A549 (cell line): ENCODE data around the gene RHBG. TPM values are rescaled to one million over a fixed set of nuclear protein-coding genes. Genes with fewer than 3 reads are reported as not detected.

Source experiments
- ATAC-seq, 2 experiments: fragments of 200-7000 bp in 1 of 2; fragments of >200 bp in 1 of 2; cut with Nextera tagmentation in 1 of 2; cut with Tn5 transposase in 1 of 2; 3 replicates each; pipeline versions ENCODE4 v1.8.0 to v1.9.1; 2018 to 2020; ENCODE audit warnings: mild to moderate bottlenecking in 1 of 2, moderate library complexity in 1 of 2
- CTCF ChIA-PET: fragments of 300-600 bp; sonication (Branson Sonifier 250); formaldehyde crosslinking; extraction: SDS; loops from one replicate; lab custom pipeline; 2021; ENCODE audit warnings: antibody characterized with exemption, inconsistent platforms; lab: Yijun Ruan, JAX
- POLR2A ChIA-PET: fragments of 350-600 bp; formaldehyde crosslinking; extraction: SDS; loops from one replicate; lab custom pipeline; 2021; ENCODE audit warnings: antibody characterized with exemption, inconsistent platforms; lab: Yijun Ruan, JAX
- DNase-seq, 2 experiments: peaks; one replicate each; pipeline versions ENCODE4 v3.0.0 to v3.0.0-alpha.2; 2011 to 2016; ENCODE audit warnings: low read depth in 1 of 2, low spot score in 1 of 2
- FAIRE-seq: peaks from 2 replicates; lab custom pipeline; 2011; peaks lifted over from hg19 to GRCh38; lab: Jason Lieb, UNC
- H3K27ac ChIP-seq, 2 experiments: fragments of >200 bp; sonication (Bioruptor Twin); formaldehyde crosslinking; 3 replicates each; pipeline ENCODE4 v1.5.1; 2016 to 2017
- H3K4me1 ChIP-seq: fragments of >200 bp; sonication (Bioruptor Twin); formaldehyde crosslinking; 3 replicates; pipeline ENCODE4 v1.6.1; 2016
- H3K4me2 ChIP-seq: fragments of >200 bp; sonication (Bioruptor Twin); formaldehyde crosslinking; 3 replicates; pipeline ENCODE4 v1.6.1; 2016
- H3K4me3 ChIP-seq: fragments of >200 bp; sonication (Bioruptor Twin); formaldehyde crosslinking; 3 replicates; pipeline ENCODE4 v1.5.1; 2016
- H3K9me3 ChIP-seq: fragments of >200 bp; sonication (Bioruptor Twin); formaldehyde crosslinking; 3 replicates; pipeline ENCODE4 v1.6.1; 2016
- BHLHE40 ChIP-seq: IDR thresholded peaks from 2 replicates; pipeline ENCODE4 v1.6.1; 2012; ENCODE audit warnings: low read depth, low read length, inconsistent platforms
- CBX2 ChIP-seq: fragments of 200-600 bp; sonication (generic); IDR thresholded peaks from 2 replicates; pipeline ENCODE4 v1.6.1; 2016; ENCODE audit warnings: low read depth, mild to moderate bottlenecking, borderline replicate concordance
- CEBPB ChIP-seq, 2 experiments: fragments of >200 bp in 1 of 2; sonication (Bioruptor Twin) in 1 of 2; formaldehyde crosslinking in 1 of 2; IDR thresholded peaks; 2 replicates each; pipeline ENCODE4 v1.6.1; 2012 to 2016
- CHD4 ChIP-seq: fragments of 200-600 bp; sonication (generic); IDR thresholded peaks from 2 replicates; pipeline ENCODE4 v1.6.1; 2016; ENCODE audit warnings: antibody characterized with exemption, mild to moderate bottlenecking, borderline replicate concordance
- EHF ChIP-seq: fragments of 250-450 bp; sonication (Bioruptor Pico); IDR thresholded peaks from 2 replicates; pipeline ENCODE4 v1.5.0; 2020; ENCODE audit warnings: mild to moderate bottlenecking
- EHMT2 ChIP-seq: fragments of 200-600 bp; sonication (generic); IDR thresholded peaks from 2 replicates; pipeline ENCODE4 v1.6.1; 2016; ENCODE audit warnings: antibody characterized with exemption, low read depth, mild to moderate bottlenecking, moderate library complexity
- ELK1 ChIP-seq: fragments of 150-350 bp; IDR thresholded peaks from 2 replicates; pipeline ENCODE4 v1.6.1; 2014; ENCODE audit warnings: low read depth, mild to moderate bottlenecking, low read length
- ESRRA ChIP-seq: fragments of 150-350 bp; IDR thresholded peaks from 2 replicates; pipeline ENCODE4 v1.6.1; 2014; ENCODE audit warnings: mild to moderate bottlenecking, low read length, borderline replicate concordance
- FOSB ChIP-seq: fragments of 250-450 bp; sonication (Bioruptor Pico); IDR thresholded peaks from 2 replicates; pipeline ENCODE4 v1.5.0; 2020; ENCODE audit warnings: mild to moderate bottlenecking, moderate library complexity
- GATA3 ChIP-seq: IDR thresholded peaks from 2 replicates; pipeline ENCODE4 v1.6.1; 2012; ENCODE audit warnings: borderline replicate concordance
- HDAC2 ChIP-seq: fragments of 200-600 bp; sonication (generic); IDR thresholded peaks from 2 replicates; pipeline ENCODE4 v1.6.1; 2016
- HMGXB4 ChIP-seq: fragments of 250-450 bp; sonication (Bioruptor Pico); IDR thresholded peaks from 2 replicates; pipeline ENCODE4 v1.5.0; 2021; ENCODE audit warnings: mild to moderate bottlenecking, moderate library complexity, borderline replicate concordance
- HOXA7 ChIP-seq: fragments of 250-450 bp; sonication (Bioruptor Pico); IDR thresholded peaks from 2 replicates; pipeline ENCODE4 v1.5.0; 2020; ENCODE audit warnings: mild to moderate bottlenecking, moderate library complexity
- HOXB5 ChIP-seq: fragments of 250-450 bp; sonication (Bioruptor Pico); IDR thresholded peaks from 2 replicates; pipeline ENCODE4 v1.5.0; 2020; ENCODE audit warnings: mild to moderate bottlenecking, moderate library complexity
- JUNB ChIP-seq: fragments of >200 bp; sonication (Bioruptor Twin); formaldehyde crosslinking; IDR thresholded peaks from 2 replicates; pipeline ENCODE4 v1.6.1; 2016
- KDM1A ChIP-seq: fragments of 200-600 bp; sonication (generic); IDR thresholded peaks from 2 replicates; pipeline ENCODE4 v1.6.1; 2016; ENCODE audit warnings: low read depth, mild to moderate bottlenecking
- MAX ChIP-seq: IDR thresholded peaks from 2 replicates; pipeline ENCODE4 v1.6.1; 2012
- MYC ChIP-seq: IDR thresholded peaks from 2 replicates; pipeline ENCODE4 v1.6.1; 2012; ENCODE audit warnings: mild to moderate bottlenecking, inconsistent platforms, low read length, improper control_type of control experiment, borderline replicate concordance
- NPAS2 ChIP-seq: fragments of 250-450 bp; sonication (Bioruptor Pico); IDR thresholded peaks from 2 replicates; pipeline ENCODE4 v1.8.0; 2022; ENCODE audit warnings: mild to moderate bottlenecking, moderate library complexity, borderline replicate concordance
- NR3C1 ChIP-seq: fragments of >200 bp; sonication (Bioruptor Twin); formaldehyde crosslinking; IDR thresholded peaks from 3 replicates; pipeline ENCODE4 v1.6.1; 2017
- PHF8 ChIP-seq: fragments of 200-600 bp; sonication (generic); IDR thresholded peaks from 2 replicates; pipeline ENCODE4 v1.6.1; 2016; ENCODE audit warnings: low read depth, mild to moderate bottlenecking, antibody characterized with exemption, moderate library complexity, borderline replicate concordance
- RARB ChIP-seq: fragments of 250-450 bp; sonication (Bioruptor Pico); IDR thresholded peaks from 2 replicates; pipeline ENCODE4 v1.8.0; 2021; ENCODE audit warnings: mild to moderate bottlenecking, moderate library complexity
- REST ChIP-seq: fragments of 200-600 bp; sonication (generic); IDR thresholded peaks from 2 replicates; pipeline ENCODE4 v1.6.1; 2016; ENCODE audit warnings: antibody characterized with exemption, mild to moderate bottlenecking, moderate library complexity
- SMC3 ChIP-seq: fragments of >200 bp; sonication (Bioruptor Twin); formaldehyde crosslinking; IDR thresholded peaks from 3 replicates; pipeline ENCODE4 v1.6.1; 2018; ENCODE audit warnings: inconsistent platforms
- SREBF2 ChIP-seq: fragments of 450-650 bp; IDR thresholded peaks from 2 replicates; pipeline ENCODE4 v1.6.1; 2014; ENCODE audit warnings: mild to moderate bottlenecking, moderate library complexity
- TFCP2L1 ChIP-seq: fragments of 250-450 bp; sonication (Bioruptor Pico); IDR thresholded peaks from 2 replicates; pipeline ENCODE4 v1.5.0; 2021; ENCODE audit warnings: mild to moderate bottlenecking
- USF2 ChIP-seq: fragments of 450-650 bp; IDR thresholded peaks from 2 replicates; pipeline ENCODE4 v1.6.1; 2014; ENCODE audit warnings: antibody characterized with exemption
- ZFP36 ChIP-seq: fragments of 450-650 bp; IDR thresholded peaks from 2 replicates; pipeline ENCODE4 v1.6.1; 2014; ENCODE audit warnings: borderline replicate concordance; ENCODE audit not compliant: partially characterized antibody
- whole genome bisulfite sequencing: methylation state at CpG from one replicate; pipeline ENCODE4 v1.1.6; 2017; ENCODE audit errors: missing lambda C conversion rate; 5-methylcytosine and 5-hydroxymethylcytosine counted together
- polyA plus RNA-seq, 4 experiments: library from polyadenylated mRNA; depleted of rRNA in 3 of 4; stranded (reverse); fragments of >200 nt; fragmentation: RNase III in 1 of 4; extraction: RNeasy Plus Mini Kit Qiagen cat#74134 plus additional on column Dnase treatment in 1 of 4; gene quantifications; 2 replicates in 3 of 4; 3 replicates in 1 of 4; pipeline ENCODE4 v1.2.3, GENCODE V29; 2011 to 2017
- TF ChIP-seq, protein P1 (sequence below): fragments of 250-450 bp; sonication (Bioruptor Pico); IDR thresholded peaks from 2 replicates; pipeline ENCODE4 v1.5.0; 2020; ENCODE audit warnings: low read depth, mild to moderate bottlenecking, moderate library complexity

RHBG gene
- polyA plus RNA-seq, 2 of the 4 experiments (the other 2 are of a cell fraction), result 0.06 TPM; not detected in 1

DNA sequence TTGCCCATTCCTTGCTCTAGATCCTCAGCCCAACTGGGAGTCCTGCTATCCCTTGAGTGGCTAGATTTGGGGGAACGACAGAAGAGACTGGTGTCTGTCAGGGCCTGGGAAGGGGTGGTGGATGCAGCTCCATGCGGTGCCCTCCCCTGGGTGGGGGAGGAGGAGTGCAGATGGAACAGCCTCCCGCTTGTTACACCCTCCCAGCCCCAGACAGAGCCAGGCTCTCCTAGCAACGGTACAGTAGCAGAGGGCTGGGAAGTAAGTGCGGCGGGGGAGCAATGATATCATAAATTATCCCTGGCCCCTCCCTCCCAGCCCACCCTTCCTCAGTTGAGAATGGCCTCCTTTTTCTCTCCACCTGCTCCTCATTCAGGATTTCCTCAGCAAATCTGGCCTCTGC lies 37.2 kb downstream of the RHBG start:
- no peak overlapping the region for H3K27ac ChIP-seq
- DNase-seq (no peak), ATAC-seq (no peak), FAIRE-seq (no peak)
- H3K4me2 ChIP-seq, result no peak overlapping the region
- H3K4me3 ChIP-seq, result no peak overlapping the region
- H3K9me3 ChIP-seq, result no peaks in the 10 kb centered on the region
- TF ChIP-seq, protein P1, sequence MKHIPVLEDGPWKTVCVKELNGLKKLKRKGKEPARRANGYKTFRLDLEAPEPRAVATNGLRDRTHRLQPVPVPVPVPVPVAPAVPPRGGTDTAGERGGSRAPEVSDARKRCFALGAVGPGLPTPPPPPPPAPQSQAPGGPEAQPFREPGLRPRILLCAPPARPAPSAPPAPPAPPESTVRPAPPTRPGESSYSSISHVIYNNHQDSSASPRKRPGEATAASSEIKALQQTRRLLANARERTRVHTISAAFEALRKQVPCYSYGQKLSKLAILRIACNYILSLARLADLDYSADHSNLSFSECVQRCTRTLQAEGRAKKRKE (CRISPR knock-in tag), result no peak
- TF ChIP-seq REST (no peak), HOXB5 (CRISPR knock-in tag) (no peak), GATA3 (no peak), NR3C1 (no peak), NPAS2 (CRISPR knock-in tag) (no peak), CEBPB (IDR thresholded peaks at IDR 0.05) (no peak), SMC3 (no peak), ESRRA (no peak), JUNB (no peak), CHD4 (no peak), HMGXB4 (CRISPR knock-in tag) (no peak), USF2 (no peak), HOXA7 (CRISPR knock-in tag) (no peak), ELK1 (no peak), EHF (no peak), FOSB (no peak), CBX2 (no peak)
- ChIA-PET CTCF (interaction anchor here (1.1 to 29.4 kb wide), 5 partner anchors 9 to 39 kb away, joined by 3 to 487 read pairs (median 4); no protein-coding TSS in a partner anchor), POLR2A (no interaction called here)
- H3K4me1 ChIP-seq, result no peaks in the 10 kb centered on the region
- 78% methylated on average over 6 of the region's 6 CpGs for WGBS

DNA sequence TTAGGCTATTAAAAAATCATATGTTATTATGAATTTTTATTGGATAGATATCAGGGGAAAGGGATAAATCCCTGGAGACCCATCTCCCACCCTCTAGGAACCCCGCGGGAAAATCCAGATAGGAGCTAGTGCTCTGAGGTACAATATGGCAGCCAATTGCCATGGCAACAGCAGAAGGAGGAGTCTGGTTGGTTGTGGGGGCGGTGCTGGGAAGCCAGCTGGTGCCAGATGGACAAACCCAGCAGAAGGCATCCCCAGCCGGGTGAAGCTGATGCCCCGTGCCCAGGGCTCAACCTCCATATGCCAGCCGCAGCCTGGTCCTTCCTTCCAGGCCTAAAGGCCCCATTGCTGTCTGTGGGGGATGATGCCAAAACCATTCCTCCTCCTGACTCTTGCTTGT lies 38.3 kb downstream of the RHBG start:
- peak in 1 of 2 experiments; percentile 13; a peak in 1 of 6 replicates for ATAC-seq
- ChIA-PET CTCF (interaction anchor here (1.3 to 29.4 kb wide), 4 partner anchors 9 to 38 kb away, joined by 3 to 487 read pairs (median 8); no protein-coding TSS in a partner anchor), POLR2A (no interaction called here)
- Histone ChIP-seq H3K27ac (no peak overlapping the region), H3K4me3 (no peak overlapping the region), H3K4me2 (no peak overlapping the region), H3K9me3 (no peaks in the 10 kb centered on the region), H3K4me1 (no peaks in the 10 kb centered on the region)
- 61% methylated on average over 6 of the region's 6 CpGs for WGBS
- FAIRE-seq, result no peak
- TF ChIP-seq NPAS2 (CRISPR knock-in tag) (no peak), KDM1A (no peak), MYC (no peak), MAX (no peak), HDAC2 (no peak), TFCP2L1 (CRISPR knock-in tag) (no peak), EHMT2 (no peak), CEBPB (IDR thresholded peaks at IDR 0.05) (no peak), PHF8 (no peak), RARB (CRISPR knock-in tag) (no peak), JUNB (no peak), ESRRA (no peak), SREBF2 (no peak), BHLHE40 (no peak), ZFP36 (no peak), GATA3 (no peak)
- no peak for DNase-seq
